Vagina (tissue), 2 donors: ENCODE measurements around the gene DAZ2.
"Not testable (repeated sequence)": the region's sequence is repeated elsewhere in the genome, so short reads cannot be mapped to it uniquely, and the experiment has no call there.

Source experiments
- CTCF ChIP-seq, 3 experiments: fragments of 450-650 bp in 2 of 3; fragments of 200-600 bp in 1 of 3; sonication (generic) in 1 of 3; IDR thresholded peaks; one replicate each; pipeline ENCODE4 v1.5.1; 2017 to 2019; ENCODE audit warnings: antibody characterized with exemption in 3 of 3, mild to moderate bottlenecking in 2 of 3, moderate library complexity in 2 of 3
- POLR2A ChIP-seq, 2 donors: fragments of 450-650 bp; IDR thresholded peaks; one replicate each; pipeline ENCODE4 v1.6.1; 2017; ENCODE audit warnings: antibody characterized with exemption in 2 of 2, mild to moderate bottlenecking in 2 of 2, moderate library complexity in 2 of 2

- TF ChIP-seq POLR2A, CTCF (IDR thresholded peaks at IDR 0.05): not testable (repeated sequence)
Observed at GRCh38 chrY:23198908-23199307, 20.4 kb upstream of the DAZ2 start, which contains the start of gene DAZ1.
